GM23338 (cell line): ENCODE results near the gene SLC4A9. TPM values are rescaled to one million over a fixed set of nuclear protein-coding genes. Genes with fewer than 3 reads are reported as not detected.

ENCODE experiments used
- ATAC-seq: fragments of 200-7000 bp; cut with Tn5 transposase; 3 replicates; pipeline ENCODE4 v1.9.1; 2020
- DNase-seq: peaks from one replicate; pipeline ENCODE4 v3.0.0-alpha.2; 2015; ENCODE audit warnings: low spot score
- H2AFZ ChIP-seq: fragments of 200-600 bp; sonication (generic); 2 replicates; pipeline ENCODE4 v1.8.0; 2016; ENCODE audit warnings: antibody characterized with exemption, mild to moderate bottlenecking, moderate library complexity
- H3F3A ChIP-seq: fragments of 200-600 bp; sonication (generic); replicated peaks from 2 replicates; pipeline ENCODE4 v1.8.0; 2017; ENCODE audit warnings: antibody characterized with exemption, mixed run types, low read depth
- H3K27ac ChIP-seq: fragments of 200-600 bp; sonication (generic); 2 replicates; pipeline ENCODE4 v1.6.1; 2016; ENCODE audit warnings: low read depth
- H3K27me3 ChIP-seq: fragments of 200-600 bp; sonication (generic); 2 replicates; pipeline ENCODE4 v1.8.0; 2016; ENCODE audit warnings: mild to moderate bottlenecking, mixed run types, moderate library complexity; ENCODE audit not compliant: insufficient read depth
- H3K36me3 ChIP-seq: fragments of 200-600 bp; sonication (generic); 2 replicates; pipeline ENCODE4 v1.8.0; 2016; ENCODE audit warnings: mild to moderate bottlenecking; ENCODE audit not compliant: insufficient read depth
- H3K4me1 ChIP-seq: fragments of 200-600 bp; sonication (generic); 2 replicates; pipeline ENCODE4 v1.8.0; 2016; ENCODE audit warnings: mild to moderate bottlenecking, moderate library complexity; ENCODE audit not compliant: insufficient read depth
- H3K4me2 ChIP-seq: fragments of 200-600 bp; sonication (generic); 2 replicates; pipeline ENCODE4 v1.7.1; 2017; ENCODE audit warnings: mixed run types
- H3K4me3 ChIP-seq: fragments of 200-600 bp; sonication (generic); 2 replicates; pipeline ENCODE4 v1.6.1; 2016; ENCODE audit warnings: mixed run types
- H3K79me2 ChIP-seq: fragments of 200-600 bp; sonication (generic); replicated peaks from 2 replicates; pipeline ENCODE4 v1.8.0; 2017; ENCODE audit warnings: mild to moderate bottlenecking; ENCODE audit not compliant: insufficient read depth
- H3K9me2 ChIP-seq: fragments of 200-600 bp; sonication (generic); 2 replicates; pipeline ENCODE4 v1.8.0; 2017; ENCODE audit not compliant: insufficient read depth
- H4K20me1 ChIP-seq: fragments of 200-600 bp; sonication (generic); replicated peaks from 2 replicates; pipeline ENCODE4 v1.8.0; 2017; ENCODE audit warnings: mild to moderate bottlenecking; ENCODE audit not compliant: insufficient read depth
- H3K27ac Mint-ChIP-seq: 2 replicates; pipeline ENCODE4 v1.8.0; 2020; ENCODE audit warnings: inconsistent platforms, mild to moderate bottlenecking, moderate library complexity, mixed read lengths
- H3K27me3 Mint-ChIP-seq: 3 replicates; pipeline ENCODE4 v1.8.0; 2022; ENCODE audit warnings: low read depth, mild to moderate bottlenecking, moderate library complexity, mixed read lengths, inconsistent platforms; ENCODE audit not compliant: insufficient read depth, poor library complexity
- H3K36me3 Mint-ChIP-seq: 3 replicates; pipeline ENCODE4 v1.8.0; 2021; ENCODE audit warnings: low read depth, mild to moderate bottlenecking, inconsistent platforms, moderate library complexity, mixed read lengths
- H3K4me1 Mint-ChIP-seq: 3 replicates; pipeline ENCODE4 v1.8.0; 2020; ENCODE audit warnings: mild to moderate bottlenecking, inconsistent platforms, mixed read lengths
- H3K4me3 Mint-ChIP-seq: 3 replicates; pipeline ENCODE4 v1.8.0; 2021; ENCODE audit warnings: moderate library complexity, mild to moderate bottlenecking, inconsistent platforms, mixed read lengths
- H3K9me3 Mint-ChIP-seq: 3 replicates; pipeline ENCODE4 v1.8.0; 2020; ENCODE audit warnings: moderate library complexity, mild to moderate bottlenecking, inconsistent platforms, mixed read lengths
- CTCF ChIP-seq, 2 experiments: fragments of 200-600 bp in 1 of 2; sonication (generic) in 1 of 2; conservative IDR thresholded peaks; 2 replicates each; pipeline versions ENCODE4 v1.5.1 to v1.6.1; 2016 to 2017; ENCODE audit warnings: antibody characterized with exemption in 2 of 2, low read depth in 2 of 2, mild to moderate bottlenecking in 2 of 2, moderate library complexity in 1 of 2
- ETS1 ChIP-seq: IDR thresholded peaks from 2 replicates; pipeline ENCODE4 v1.6.1; 2016; ENCODE audit warnings: antibody characterized with exemption
- EZH2 ChIP-seq: fragments of 200-600 bp; sonication (generic); IDR thresholded peaks from one replicate; pipeline ENCODE4 v1.8.0; 2017; ENCODE audit warnings: antibody characterized with exemption, mild to moderate bottlenecking, low read depth; ENCODE audit not compliant: unreplicated experiment
- EZH2phosphoT487 ChIP-seq: fragments of 200-600 bp; sonication (generic); IDR thresholded peaks from one replicate; pipeline ENCODE4 v1.8.1; 2018; ENCODE audit warnings: antibody characterized with exemption; ENCODE audit not compliant: unreplicated experiment
- NANOG ChIP-seq: IDR thresholded peaks from 2 replicates; pipeline ENCODE4 v1.6.1; 2016; ENCODE audit warnings: antibody characterized with exemption, borderline replicate concordance
- REST ChIP-seq: IDR thresholded peaks from one replicate; pipeline ENCODE4 v1.6.1; 2018; ENCODE audit warnings: antibody characterized with exemption; ENCODE audit not compliant: unreplicated experiment
- STAT1 ChIP-seq: IDR thresholded peaks from one replicate; pipeline ENCODE4 v1.6.1; 2016; ENCODE audit warnings: antibody characterized with exemption; ENCODE audit not compliant: unreplicated experiment
- ZNF114 ChIP-seq: fragments of 250-450 bp; sonication (Bioruptor Pico); IDR thresholded peaks from 2 replicates; pipeline ENCODE4 v1.5.0; 2020; ENCODE audit warnings: mild to moderate bottlenecking, moderate library complexity
- ZNF331 ChIP-seq: fragments of 250-450 bp; sonication (Bioruptor Pico); IDR thresholded peaks from 2 replicates; pipeline ENCODE4 v1.5.0; 2020; ENCODE audit warnings: low read depth, mild to moderate bottlenecking, moderate library complexity
- polyA plus RNA-seq: library from polyadenylated mRNA; unstranded; fragments of >200 nt; fragmentation: Nextera tagmentation; extraction: Ambion mirVana; gene quantifications from 2 replicates; pipeline ENCODE4 v1.2.1, GENCODE V29; 2016
- total RNA-seq: library from RNA; depleted of rRNA; stranded (reverse); fragments of >200 nt; shearing (Covaris generic); gene quantifications from 2 replicates; pipeline ENCODE4 v1.2.3, GENCODE V29; 2014

Gene SLC4A9
- total and polyA plus RNA-seq, 2 experiments from 2014 or later = 0.08 TPM; not detected in 1

GRCh38 chr5:140358738-140359310 is 1.2 kb upstream of the SLC4A9 start:
- H3K9me3 Mint-ChIP-seq = no peaks in the 10 kb centered on the region
- peaks cover 10% of the 10 kb centered on the region for H3K4me1 Mint-ChIP-seq
- Histone ChIP-seq H3K36me3 (no peaks in the 10 kb centered on the region), H3K4me3 (no peak overlapping the region), H3K79me2 (no peaks in the 10 kb centered on the region), H4K20me1 (no peaks in the 10 kb centered on the region), H3K4me1 (0 out of 2 replicates have a peak, but pooled peaks cover 4% of the 10 kb centered on the region), H3F3A (no peaks in the 10 kb centered on the region), H3K27me3 (peaks cover 3% of the 10 kb centered on the region; the same call in 1 of the 2 replicates), H3K27ac (no peak overlapping the region), H2AFZ (no peak overlapping the region), H3K9me2 (0 out of 2 replicates have a peak, but pooled peaks cover 2% of the 10 kb centered on the region), H3K4me2 (no peak overlapping the region)
- no peak overlapping the region for H3K27ac Mint-ChIP-seq
- H3K36me3 Mint-ChIP-seq = no peaks in the 10 kb centered on the region
- H3K4me3 Mint-ChIP-seq = no peak overlapping the region
- ATAC-seq (peak; percentile 16), DNase-seq (peak; percentile 88)
- peak; percentile 61 to 63 for TF ChIP-seq CTCF (conservative IDR thresholded peaks at IDR 0.05; ENCODE audit: low read depth in 2 of 2)
- no peak for TF ChIP-seq ZNF114
- TF ChIP-seq NANOG = no peak
- TF ChIP-seq EZH2 = no peak
- peaks cover 20% of the 10 kb centered on the region for H3K27me3 Mint-ChIP-seq

- H3K9me2 ChIP-seq = 0 out of 2 replicates have a peak, but pooled peaks cover 2% of the 10 kb centered on the region
- no peaks in the 10 kb centered on the region for H3F3A ChIP-seq
- H3K27ac ChIP-seq = no peak overlapping the region
- TF ChIP-seq ETS1 (no peak), STAT1 (no peak), NANOG (no peak), REST (no peak), ZNF331 (CRISPR knock-in tag) (no peak), CTCF (conservative IDR thresholded peaks at IDR 0.05; ENCODE audit: low read depth in 2 of 2) (no peak), EZH2 (no peak), EZH2phosphoT487 (no peak), ZNF114 (no peak)
Measured at GRCh38 chr5:140360681-140361479, 886 bp downstream of the SLC4A9 start.

More at GRCh38 chr5:140360681-140361479, 886 bp downstream of the SLC4A9 start:
- Histone ChIP-seq H3K4me1 (0 out of 2 replicates have a peak, but pooled peaks cover 4% of the 10 kb centered on the region), H3K79me2 (no peaks in the 10 kb centered on the region), H4K20me1 (no peaks in the 10 kb centered on the region), H3K4me3 (no peak overlapping the region), H3K27me3 (peaks cover 11% of the 10 kb centered on the region; the same call in 1 of the 2 replicates), H2AFZ (no peak overlapping the region), H3K36me3 (no peaks in the 10 kb centered on the region), H3K4me2 (no peak overlapping the region)
- no peaks in the 10 kb centered on the region for H3K9me3 Mint-ChIP-seq
- H3K27ac Mint-ChIP-seq = no peak overlapping the region
- no peak for DNase-seq
- peaks cover 21% of the 10 kb centered on the region for H3K27me3 Mint-ChIP-seq
- no peaks in the 10 kb centered on the region for H3K36me3 Mint-ChIP-seq
- no peak overlapping the region for H3K4me3 Mint-ChIP-seq
- no peak for ATAC-seq
- peaks cover 10% of the 10 kb centered on the region for H3K4me1 Mint-ChIP-seq
